Mammary epithelial cell (primary cell): Measurements from ENCODE around the gene RBM15B.

Experiments
- EZH2 ChIP-seq: IDR thresholded peaks from 2 replicates; pipeline ENCODE4 v1.6.1; 2012; ENCODE audit warnings: low read length, inconsistent platforms, borderline replicate concordance
- TF ChIP-seq, protein P1 (sequence below), 2 donors: IDR thresholded peaks in 1 of 2; conservative IDR thresholded peaks in 1 of 2; 2 replicates each; pipeline ENCODE4 v1.5.1; 2011 to 2012; ENCODE audit warnings: inconsistent platforms in 2 of 2, low read length in 2 of 2, mild to moderate bottlenecking in 2 of 2, control low read depth in 1 of 2, low read depth in 1 of 2; ENCODE audit not compliant: insufficient read depth in 1 of 2; ENCODE audit errors: extremely low read depth in 1 of 2

- TF ChIP-seq, protein P1, sequence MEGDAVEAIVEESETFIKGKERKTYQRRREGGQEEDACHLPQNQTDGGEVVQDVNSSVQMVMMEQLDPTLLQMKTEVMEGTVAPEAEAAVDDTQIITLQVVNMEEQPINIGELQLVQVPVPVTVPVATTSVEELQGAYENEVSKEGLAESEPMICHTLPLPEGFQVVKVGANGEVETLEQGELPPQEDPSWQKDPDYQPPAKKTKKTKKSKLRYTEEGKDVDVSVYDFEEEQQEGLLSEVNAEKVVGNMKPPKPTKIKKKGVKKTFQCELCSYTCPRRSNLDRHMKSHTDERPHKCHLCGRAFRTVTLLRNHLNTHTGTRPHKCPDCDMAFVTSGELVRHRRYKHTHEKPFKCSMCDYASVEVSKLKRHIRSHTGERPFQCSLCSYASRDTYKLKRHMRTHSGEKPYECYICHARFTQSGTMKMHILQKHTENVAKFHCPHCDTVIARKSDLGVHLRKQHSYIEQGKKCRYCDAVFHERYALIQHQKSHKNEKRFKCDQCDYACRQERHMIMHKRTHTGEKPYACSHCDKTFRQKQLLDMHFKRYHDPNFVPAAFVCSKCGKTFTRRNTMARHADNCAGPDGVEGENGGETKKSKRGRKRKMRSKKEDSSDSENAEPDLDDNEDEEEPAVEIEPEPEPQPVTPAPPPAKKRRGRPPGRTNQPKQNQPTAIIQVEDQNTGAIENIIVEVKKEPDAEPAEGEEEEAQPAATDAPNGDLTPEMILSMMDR (conservative IDR thresholded peaks at IDR 0.05 in 1 of 2, IDR thresholded peaks at IDR 0.05 in 1 of 2; ENCODE audit: extremely low read depth in 1 of 2, insufficient read depth in 1 of 2, low read depth in 1 of 2, low read length in 2 of 2): peak; percentile 72 to 80
- TF ChIP-seq EZH2: no peak
These were observed 1.5 kb upstream of the RBM15B start for GRCh38 chr3:51389423-51390183.
